SK-N-SH (cell line): ENCODE data around the gene LAPTM5. TPM values are rescaled to one million over a fixed set of nuclear protein-coding genes. Genes with fewer than 3 reads are reported as not detected.

Source experiments
- CTCF ChIA-PET: fragments of 300-600, 350-600 bp; formaldehyde crosslinking; extraction: SDS; loops from one replicate; lab custom pipeline; 2021; lab: Yijun Ruan, JAX
- POLR2A ChIA-PET: fragments of 350-600 bp; sonication (Branson Sonifier 250); formaldehyde crosslinking; extraction: SDS; loops from one replicate; lab custom pipeline; 2020; ENCODE audit warnings: antibody characterized with exemption, inconsistent platforms; lab: Yijun Ruan, JAX
- DNase-seq: peaks from one replicate; pipeline ENCODE4 v3.0.0; 2012
- H2AFZ ChIP-seq: fragments of 200-600 bp; sonication (generic); 2 replicates; pipeline ENCODE4 v1.8.1; 2016; ENCODE audit warnings: antibody characterized with exemption, mild to moderate bottlenecking, low read depth
- H3F3A ChIP-seq: fragments of 200-600 bp; sonication (generic); replicated peaks from 2 replicates; pipeline ENCODE3; 2016; ENCODE audit warnings: antibody characterized with exemption, mild to moderate bottlenecking; ENCODE audit not compliant: insufficient read depth
- H3K27ac ChIP-seq, 2 experiments: fragments of 200-500 bp in 1 of 2; fragments of 200-600 bp in 1 of 2; sonication (Bioruptor generic) in 1 of 2; sonication (generic), shearing (Covaris generic) in 1 of 2; 2 replicates each; pipeline versions ENCODE4 v1.5.1 to v1.6.1; 2014 to 2016; ENCODE audit warnings: low read depth in 2 of 2, inconsistent platforms in 1 of 2, low read length in 1 of 2, mild to moderate bottlenecking in 1 of 2, mixed read lengths in 1 of 2
- H3K27me3 ChIP-seq: fragments of 200-600 bp; sonication (generic), shearing (Covaris generic); 2 replicates; pipeline ENCODE4 v1.6.1; 2016; ENCODE audit warnings: mixed run types; ENCODE audit not compliant: insufficient read depth
- H3K36me3 ChIP-seq, 2 experiments: fragments of 200-500 bp in 1 of 2; fragments of 200-600 bp in 1 of 2; sonication (Bioruptor generic) in 1 of 2; sonication (generic) in 1 of 2; replicated peaks in 1 of 2; 2 replicates each; pipeline versions ENCODE3 to v1.5.1; 2014 to 2016; ENCODE audit warnings: low read length in 1 of 2, mild to moderate bottlenecking in 1 of 2; ENCODE audit not compliant: insufficient read depth in 2 of 2, control insufficient read depth in 1 of 2
- H3K4me1 ChIP-seq, 2 experiments: fragments of 200-500 bp in 1 of 2; fragments of 200-600 bp in 1 of 2; sonication (Bioruptor generic) in 1 of 2; sonication (generic), shearing (Covaris generic) in 1 of 2; 2 replicates each; pipeline versions ENCODE4 v1.5.1 to v1.6.1; 2014 to 2016; ENCODE audit warnings: low read depth in 1 of 2, low read length in 1 of 2, mixed run types in 1 of 2; ENCODE audit not compliant: insufficient read depth in 2 of 2, control insufficient read depth in 1 of 2
- H3K4me2 ChIP-seq: fragments of 200-600 bp; sonication (generic), shearing (Covaris generic); 2 replicates; pipeline ENCODE4 v1.6.1; 2017; ENCODE audit warnings: mixed run types
- H3K4me3 ChIP-seq, 2 experiments: fragments of 200-500 bp in 1 of 2; fragments of 200-600 bp in 1 of 2; sonication (Bioruptor generic) in 1 of 2; sonication (generic), shearing (Covaris generic) in 1 of 2; 2 replicates each; pipeline versions ENCODE4 v1.5.1 to v1.8.1; 2014 to 2016; ENCODE audit warnings: low read depth in 2 of 2, inconsistent platforms in 1 of 2, low read length in 1 of 2, mild to moderate bottlenecking in 1 of 2, mixed read lengths in 1 of 2, moderate library complexity in 1 of 2
- H3K79me2 ChIP-seq: fragments of 200-600 bp; sonication (generic); 2 replicates; pipeline ENCODE4 v1.8.1; 2017; ENCODE audit warnings: mild to moderate bottlenecking; ENCODE audit not compliant: insufficient read depth
- H3K9ac ChIP-seq: fragments of 200-600 bp; sonication (generic); 2 replicates; pipeline ENCODE4 v1.6.1; 2017; ENCODE audit warnings: mixed run types
- H3K9me2 ChIP-seq: fragments of 200-600 bp; sonication (generic); 2 replicates; pipeline ENCODE4 v1.6.1; 2017; ENCODE audit warnings: mixed run types
- H3K9me3 ChIP-seq: fragments of 200-600 bp; sonication (generic); 2 replicates; pipeline ENCODE4 v1.6.1; 2017; ENCODE audit warnings: mixed run types, mild to moderate bottlenecking, moderate library complexity
- H4K20me1 ChIP-seq: fragments of 200-600 bp; sonication (generic); 2 replicates; pipeline ENCODE4 v1.6.1; 2017; ENCODE audit warnings: mild to moderate bottlenecking, mixed run types; ENCODE audit not compliant: insufficient read depth
- ELF1 ChIP-seq: IDR thresholded peaks from 2 replicates; pipeline ENCODE4 v1.4.0; 2012
- EP300 ChIP-seq, 2 experiments: IDR thresholded peaks; 2 replicates each; pipeline versions ENCODE4 v1.4.0 to v1.6.1; 2012; ENCODE audit warnings: borderline replicate concordance in 1 of 2, low read depth in 1 of 2, low read length in 1 of 2
- FOXJ3 ChIP-seq: sonication (generic); formaldehyde crosslinking; IDR thresholded peaks from 2 replicates; pipeline ENCODE4 v1.5.1; 2020; ENCODE audit warnings: mild to moderate bottlenecking, missing genetic modification reagents
- FOXM1 ChIP-seq: IDR thresholded peaks from 2 replicates; pipeline ENCODE4 v1.4.0; 2012; ENCODE audit warnings: low read depth, mild to moderate bottlenecking
- IRF3 ChIP-seq: fragments of 150-350 bp; IDR thresholded peaks from 2 replicates; pipeline ENCODE4 v1.6.1; 2016; ENCODE audit warnings: mild to moderate bottlenecking, low read depth, low read length
- JUND ChIP-seq: IDR thresholded peaks from 2 replicates; pipeline ENCODE4 v1.4.0; 2012
- MXI1 ChIP-seq: IDR thresholded peaks from 2 replicates; pipeline ENCODE4 v1.6.1; 2012; ENCODE audit warnings: mild to moderate bottlenecking, low read depth, low read length, improper control_type of control experiment
- NRF1 ChIP-seq: IDR thresholded peaks from 2 replicates; pipeline ENCODE4 v1.6.1; 2012; ENCODE audit warnings: low read depth, mild to moderate bottlenecking, low read length
- RFX5 ChIP-seq: IDR thresholded peaks from 2 replicates; pipeline ENCODE4 v1.6.1; 2012; ENCODE audit warnings: mild to moderate bottlenecking, improper control_type of control experiment, low read length
- SMC3 ChIP-seq: IDR thresholded peaks from 2 replicates; pipeline ENCODE4 v1.6.1; 2012; ENCODE audit warnings: low read depth, low read length, improper control_type of control experiment
- TAF1 ChIP-seq: IDR thresholded peaks from 2 replicates; pipeline ENCODE4 v1.6.1; 2012; ENCODE audit warnings: low read depth, mild to moderate bottlenecking, low read length, moderate library complexity, borderline replicate concordance
- TCF12 ChIP-seq: IDR thresholded peaks from 2 replicates; pipeline ENCODE4 v1.4.0; 2012
- TEAD4 ChIP-seq: IDR thresholded peaks from 2 replicates; pipeline ENCODE4 v1.4.0; 2012; ENCODE audit warnings: mild to moderate bottlenecking, borderline replicate concordance; ENCODE audit not compliant: insufficient read depth
- USF1 ChIP-seq: IDR thresholded peaks from 2 replicates; pipeline ENCODE4 v1.4.0; 2012; ENCODE audit warnings: low read depth, borderline replicate concordance
- YY1 ChIP-seq: IDR thresholded peaks from 2 replicates; pipeline ENCODE4 v1.4.0; 2012; ENCODE audit warnings: low read depth, mild to moderate bottlenecking
- ZBTB33 ChIP-seq: IDR thresholded peaks from 2 replicates; pipeline ENCODE4 v1.4.0; 2012; ENCODE audit warnings: low read depth, borderline replicate concordance
- WGBS: methylation state at CpG from one replicate; pipeline ENCODE4 v1.1.6; 2017; ENCODE audit warnings: low lambda C conversion rate; 5-methylcytosine and 5-hydroxymethylcytosine counted together
- polyA plus RNA-seq, 3 experiments: library from polyadenylated mRNA; depleted of rRNA; stranded (reverse); fragments of >200 nt; gene quantifications; 2 replicates each; pipeline ENCODE4 v1.2.3, GENCODE V29; 2012

Gene LAPTM5
- polyA plus RNA-seq, 1 of the 3 experiments (the other 2 are of a cell fraction): 1.1 TPM

- Histone ChIP-seq H3K4me1 (peaks cover 7 to 16% of the 10 kb centered on the region in 2 experiments; a peak in 2 of 4 replicates), H3K36me3 (no peaks in the 10 kb centered on the region), H3K9ac (no peak overlapping the region), H3K9me2 (no peaks in the 10 kb centered on the region), H3K9me3 (no peaks in the 10 kb centered on the region), H2AFZ (no peak overlapping the region), H3K27ac (no peak overlapping the region), H3K79me2 (no peaks in the 10 kb centered on the region), H3K4me2 (no peak overlapping the region), H3F3A (no peaks in the 10 kb centered on the region), H3K27me3 (no peaks in the 10 kb centered on the region), H3K4me3 (no peak overlapping the region), H4K20me1 (no peaks in the 10 kb centered on the region)
- CTCF ChIA-PET: interaction anchor here (1.2 to 4.0 kb wide), 8 partner anchors 17 to 151 kb away, joined by 3 to 26 read pairs (median 6); no protein-coding TSS in a partner anchor
- TF ChIP-seq FOXJ3 (CRISPR knock-in tag): no peak
- TF ChIP-seq TCF12: no peak
- no peak for TF ChIP-seq RFX5
- TF ChIP-seq EP300 (IDR thresholded peaks at IDR 0.05; ENCODE audit: borderline replicate concordance in 1 of 2, low read depth in 1 of 2, low read length in 1 of 2): no peak
- no peak for TF ChIP-seq FOXM1
- no peak for TF ChIP-seq IRF3
- TF ChIP-seq MXI1: no peak
- no peak for TF ChIP-seq NRF1
- TF ChIP-seq USF1: no peak
- TF ChIP-seq TEAD4: no peak
- TF ChIP-seq SMC3: no peak
- TF ChIP-seq ZBTB33: no peak
- TF ChIP-seq YY1: no peak
- TF ChIP-seq ELF1: no peak
- TF ChIP-seq TAF1: no peak
- no peak for TF ChIP-seq JUND
- POLR2A ChIA-PET: interaction anchor here (0.6 kb wide), 1 partner anchor 11 kb away, joined by 3 read pairs; no protein-coding TSS in a partner anchor
- DNase-seq: no peak
- WGBS: 73% methylated on average over 10 of the region's 11 CpGs
These were observed 4.0 kb upstream of the LAPTM5 start for GRCh38 chr1:30761381-30762151.
